HG02759 (cell line): ENCODE results near the gene CASP14.
"Not testable (repeated sequence)": the region's sequence is repeated elsewhere in the genome, so short reads cannot be mapped to it uniquely, and the experiment has no call there.

Source experiments
- ATAC-seq: cut with Tn5 transposase; IDR thresholded peaks from one replicate; pipeline ENCODE4 v1.9.1; 2021; ENCODE audit warnings: mild to moderate bottlenecking, moderate library complexity; ENCODE audit not compliant: unreplicated experiment

The CASP14 gene, protein sequence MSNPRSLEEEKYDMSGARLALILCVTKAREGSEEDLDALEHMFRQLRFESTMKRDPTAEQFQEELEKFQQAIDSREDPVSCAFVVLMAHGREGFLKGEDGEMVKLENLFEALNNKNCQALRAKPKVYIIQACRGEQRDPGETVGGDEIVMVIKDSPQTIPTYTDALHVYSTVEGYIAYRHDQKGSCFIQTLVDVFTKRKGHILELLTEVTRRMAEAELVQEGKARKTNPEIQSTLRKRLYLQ

DNA sequence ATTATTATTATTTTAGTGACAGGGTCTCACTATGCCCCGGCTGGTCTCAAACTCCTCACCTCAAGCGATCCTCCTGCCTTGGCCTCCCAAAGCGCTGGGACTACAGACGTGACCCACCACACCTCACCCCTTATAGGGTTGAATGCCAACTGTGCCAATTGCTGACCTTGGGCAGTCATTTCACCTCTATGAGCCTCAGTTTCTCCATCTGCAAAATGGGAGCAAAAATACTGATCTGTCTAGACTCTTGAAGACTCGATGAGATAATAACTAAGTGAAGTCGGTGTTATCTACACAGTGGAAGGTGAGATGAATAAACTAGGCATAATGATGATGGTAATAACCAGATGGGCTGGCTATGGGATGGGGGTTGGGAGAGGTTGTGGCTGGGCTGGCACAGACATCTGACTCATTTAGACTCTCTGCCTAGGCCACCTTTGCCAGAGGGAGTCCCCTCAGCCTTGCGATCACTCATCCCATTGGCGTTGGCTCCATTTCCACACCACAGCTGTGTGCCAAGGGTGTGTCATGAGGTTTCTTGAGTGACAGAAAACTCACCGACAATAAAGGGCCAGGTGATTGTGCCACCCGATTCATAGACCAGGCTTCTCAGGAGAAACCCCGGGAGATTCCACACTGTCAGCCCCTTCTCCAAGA lies at the start of gene CASP14:
TSS of gene CASP14 (plus strand) at position 596 of the 657 bp plus-strand sequence. CDS start 2,772 bp downstream, outside the sequence.
- no peak for ATAC-seq

DNA sequence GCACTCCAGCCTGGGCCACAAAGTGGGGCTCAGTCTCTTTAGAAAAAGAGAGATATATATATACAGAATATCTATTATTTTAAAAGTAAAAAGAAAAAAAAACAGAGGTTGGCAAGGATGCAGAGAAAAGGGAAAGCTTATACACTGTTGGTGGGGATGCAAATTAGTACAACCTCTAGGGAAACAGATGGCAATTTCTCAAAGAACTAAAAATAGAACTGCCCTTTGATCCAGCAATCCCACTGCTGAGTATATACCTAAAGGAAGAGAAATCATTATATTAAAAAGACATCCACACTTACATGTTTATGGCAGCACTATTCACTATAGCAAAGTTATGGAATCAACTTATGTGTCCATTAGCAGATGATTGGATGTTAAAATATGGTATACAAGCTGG lies 41.0 kb upstream of the CASP14 start:
- ATAC-seq: no peak

DNA sequence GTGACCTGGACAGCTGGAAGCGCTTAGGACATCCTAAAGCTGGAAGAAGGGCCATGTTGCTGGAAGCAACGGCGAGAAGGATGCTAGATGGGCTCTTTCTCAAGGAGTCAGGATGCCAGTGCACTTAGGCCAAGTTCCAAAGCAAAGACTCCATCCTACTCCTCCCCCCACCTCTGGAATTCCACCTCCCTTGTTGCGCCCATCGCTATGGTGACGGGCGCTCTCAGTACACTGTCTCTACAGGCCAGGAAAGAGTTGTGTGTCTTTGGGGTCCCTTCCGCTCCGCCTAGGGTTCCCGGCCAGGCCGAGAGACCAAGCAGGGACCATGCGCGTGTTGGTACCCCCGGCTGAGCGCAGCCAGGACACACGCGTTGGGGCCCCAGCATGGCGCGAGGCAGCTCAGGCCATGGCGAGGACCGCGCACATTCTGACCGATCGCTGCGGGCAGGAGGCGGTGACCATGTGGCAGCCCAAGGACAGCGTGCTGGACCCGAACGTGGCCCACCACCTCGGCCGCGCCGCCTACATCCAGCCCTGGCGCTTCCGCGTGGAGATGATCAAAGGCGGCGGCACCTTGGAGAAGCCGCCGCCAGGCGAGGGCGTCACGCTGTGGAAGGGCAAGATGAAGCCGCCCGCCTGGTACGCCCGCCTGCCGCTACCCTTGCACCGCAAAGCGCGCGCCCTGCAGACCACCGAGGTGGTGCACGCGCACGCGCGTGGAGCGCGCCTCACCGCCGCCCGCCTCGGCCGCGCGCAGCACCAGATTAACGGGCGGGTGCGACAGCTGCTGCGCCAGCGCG lies 38.6 kb upstream of the CASP14 start:
- no peak for ATAC-seq

DNA sequence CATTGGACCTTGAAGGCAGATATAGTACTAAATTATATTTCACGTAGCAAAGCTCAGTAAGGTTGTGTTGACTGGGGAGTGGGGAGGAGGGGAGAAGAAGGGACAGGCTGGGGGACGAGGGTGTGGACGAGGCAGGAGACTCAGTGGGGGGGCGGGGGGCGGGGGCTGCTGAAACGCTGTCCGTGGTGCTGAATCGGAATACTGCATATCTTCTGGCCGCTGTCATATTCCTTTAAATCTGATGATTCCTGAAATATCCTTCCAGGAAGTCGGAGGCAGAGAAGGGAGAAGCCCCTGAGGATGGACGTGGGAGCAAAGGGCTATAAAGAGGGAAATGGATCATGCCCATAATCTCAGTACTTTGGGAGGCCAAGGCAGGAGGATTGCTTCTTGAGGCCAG lies 34.7 kb upstream of the CASP14 start:
- no peak for ATAC-seq

DNA sequence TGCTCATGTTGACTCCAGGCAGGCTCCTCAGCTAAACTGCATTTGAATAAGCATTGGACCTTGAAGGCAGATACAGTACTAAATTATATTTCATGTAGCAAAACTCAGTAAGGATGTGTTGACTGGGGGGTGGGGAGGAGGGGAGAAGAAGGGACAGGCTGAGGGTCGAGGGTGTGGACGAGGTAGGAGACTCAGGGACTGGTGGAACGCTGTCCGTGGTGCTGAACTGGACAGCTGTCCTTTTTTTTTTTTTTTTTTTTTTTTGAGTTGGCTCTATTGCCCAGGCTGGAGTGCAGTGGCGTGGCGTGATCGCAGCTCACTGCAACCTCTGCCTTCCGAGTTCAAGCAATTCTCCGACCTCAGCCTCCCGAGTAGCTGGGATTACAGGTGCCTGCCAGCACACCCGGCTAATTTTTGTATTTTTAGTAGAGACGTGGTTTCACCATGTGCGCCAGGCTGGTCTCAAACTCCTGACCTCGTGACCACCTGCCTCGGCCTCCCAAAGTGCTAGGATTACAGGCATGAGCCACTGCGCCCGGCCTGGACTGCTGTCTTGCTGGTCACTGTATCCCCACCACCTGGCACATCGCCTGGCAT lies 33.2 kb upstream of the CASP14 start:
- no peak for ATAC-seq

DNA sequence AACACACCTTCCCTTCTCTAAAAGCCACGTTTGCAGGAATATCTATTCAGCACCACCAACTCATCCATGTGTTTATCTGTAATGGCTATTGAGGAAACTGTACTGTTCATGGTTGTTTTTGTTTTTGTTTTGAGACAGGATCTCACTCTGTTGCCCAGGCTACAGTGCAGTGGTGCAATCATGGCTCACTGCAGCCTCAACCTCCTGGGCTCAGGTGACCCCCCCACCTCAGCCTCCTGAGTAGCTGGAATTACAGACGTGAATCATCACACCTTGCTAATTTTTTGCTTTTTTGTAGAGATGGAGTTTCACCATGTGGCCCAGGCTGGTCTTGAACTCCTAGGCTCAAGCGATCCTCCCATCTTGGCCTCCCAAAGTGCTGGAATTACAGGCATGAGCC lies 30.4 kb upstream of the CASP14 start:
- not testable (repeated sequence) for ATAC-seq

DNA sequence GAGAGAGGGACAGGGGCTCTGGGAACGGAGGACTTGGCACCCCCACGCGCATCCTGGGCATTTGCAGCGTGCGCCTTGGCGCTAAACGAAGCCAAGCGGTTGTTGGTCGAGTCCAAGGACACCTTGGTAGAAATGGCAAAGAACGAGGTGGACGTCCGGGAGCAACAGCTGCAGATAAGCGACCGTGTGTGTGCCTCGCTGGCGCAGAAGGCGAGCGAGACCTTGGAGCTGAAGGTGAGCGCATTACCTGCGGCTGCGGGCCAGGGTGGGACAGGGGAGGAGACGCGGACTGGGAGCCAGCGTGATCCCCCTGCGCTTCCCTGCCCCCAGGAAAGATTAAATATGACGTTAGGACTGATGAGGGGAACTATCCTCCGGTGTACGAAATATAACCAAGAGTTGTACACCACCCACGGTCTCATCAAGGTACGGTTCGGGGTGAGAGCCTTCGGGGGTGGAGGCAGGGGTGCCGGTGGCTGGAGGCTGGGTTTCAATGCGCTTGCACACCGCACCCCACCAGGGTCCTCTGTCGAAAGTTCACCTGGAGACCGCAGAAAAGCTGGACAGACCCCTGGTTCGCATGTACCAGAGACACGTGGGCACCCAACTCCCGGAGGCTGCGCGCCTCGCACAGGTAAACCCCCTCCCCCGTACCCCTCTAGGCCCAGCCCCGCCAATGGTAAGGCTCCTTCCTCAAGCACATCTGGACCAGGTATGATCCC lies 27.8 kb upstream of the CASP14 start:
- no peak for ATAC-seq

DNA sequence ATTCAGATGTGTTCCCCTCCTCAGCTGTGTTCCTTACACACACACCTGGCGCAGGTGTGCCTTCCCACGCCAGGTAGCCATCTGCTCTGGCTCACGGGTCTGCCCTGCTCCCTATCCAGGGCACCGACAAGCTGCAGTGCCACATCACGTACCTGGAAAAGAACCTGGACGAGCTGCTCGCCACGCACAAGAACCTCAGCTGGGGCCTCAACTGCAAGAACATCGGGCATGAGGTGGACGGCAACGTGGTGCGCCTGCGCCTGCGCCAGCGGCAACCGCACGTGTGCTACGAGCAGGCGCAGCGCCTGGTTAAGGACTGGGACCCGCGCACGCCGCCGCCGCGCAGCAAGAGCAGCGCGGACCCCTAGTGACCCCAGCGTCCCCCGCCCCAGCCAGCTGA lies 26.5 kb upstream of the CASP14 start:
- no peak for ATAC-seq

DNA sequence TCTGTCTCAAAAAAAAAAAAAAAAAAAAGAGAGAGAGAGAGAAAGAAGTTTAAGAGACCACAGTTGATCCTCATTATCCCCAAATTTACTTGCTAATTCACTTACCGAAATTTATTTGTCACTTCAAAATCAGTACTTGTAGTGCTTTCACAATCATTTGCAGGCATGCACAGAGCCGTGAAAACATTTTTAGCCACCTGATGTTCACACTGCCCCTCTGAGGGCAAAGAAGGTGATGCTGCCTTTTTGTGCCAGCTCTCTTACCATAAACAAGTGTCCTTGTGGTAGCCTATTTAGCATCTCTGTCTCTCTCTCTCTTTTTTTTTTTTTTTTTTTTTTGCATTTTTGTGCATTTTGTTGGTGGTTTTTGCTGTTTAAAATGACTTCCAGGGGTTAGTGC lies 24.1 kb upstream of the CASP14 start:
- no peak for ATAC-seq

DNA sequence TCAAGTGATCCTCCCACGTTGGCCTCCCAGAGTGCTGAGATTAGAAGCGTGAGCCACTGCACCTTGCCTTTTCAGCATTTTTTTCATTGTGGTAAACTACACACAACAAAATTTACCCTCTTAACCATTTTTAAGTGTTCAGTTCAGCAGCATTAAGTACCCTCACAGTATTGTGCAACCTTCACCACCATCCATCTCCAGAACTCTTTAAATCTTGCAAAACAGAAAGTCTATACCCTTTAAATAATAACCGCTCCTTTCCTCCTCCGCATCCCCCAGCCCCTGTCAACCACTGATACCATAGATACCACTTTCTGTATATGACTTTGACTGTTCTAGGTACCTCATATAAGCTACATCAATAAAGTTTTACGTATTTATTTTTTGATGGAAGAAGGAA lies 20.8 kb upstream of the CASP14 start:
- ATAC-seq: no peak

DNA sequence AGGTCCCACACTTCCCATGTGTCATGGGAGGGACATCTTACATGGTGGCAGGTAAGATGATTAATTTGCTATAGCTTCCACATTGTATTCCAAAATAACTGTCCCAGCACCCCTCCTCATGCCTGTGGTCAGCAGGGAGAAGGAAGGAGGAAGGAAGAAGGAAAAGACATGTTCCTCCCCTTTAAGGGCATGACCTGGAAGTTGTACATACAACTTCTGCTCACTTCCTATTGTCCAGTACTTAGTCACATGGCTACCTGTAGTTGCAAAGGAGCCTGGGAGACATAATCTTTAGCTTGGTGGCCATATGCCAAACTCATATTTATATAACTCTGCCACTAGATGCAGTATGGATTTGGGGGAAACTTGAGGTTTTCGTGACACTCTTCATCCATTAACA lies 17.6 kb upstream of the CASP14 start:
- no peak for ATAC-seq

DNA sequence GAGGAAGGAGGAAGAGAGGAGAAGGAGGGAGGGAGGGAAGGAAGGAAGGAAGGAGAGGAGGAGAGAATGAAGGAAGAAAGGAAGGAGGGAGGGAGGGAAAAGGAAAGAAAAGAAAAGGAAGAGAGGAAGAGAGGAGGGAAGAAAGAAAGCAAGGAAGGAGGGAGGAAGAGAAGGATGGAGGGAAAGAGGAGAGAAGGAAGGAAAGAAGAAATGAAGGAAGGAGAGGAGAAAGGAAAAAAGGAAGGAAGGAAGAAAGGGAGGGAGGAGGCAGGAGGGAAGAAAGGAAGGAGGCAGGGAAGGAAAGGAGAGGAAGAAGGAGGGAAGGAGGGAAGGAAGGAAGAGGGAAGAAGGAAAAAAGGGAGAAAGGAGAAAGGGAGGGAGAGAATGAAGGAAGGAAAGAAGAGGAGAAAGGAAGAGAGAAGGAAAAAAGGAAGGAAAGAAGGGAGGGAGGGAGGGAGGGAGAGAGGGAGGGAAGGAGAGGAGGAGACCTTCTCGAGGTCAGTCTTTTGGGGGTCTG lies 13.4 kb upstream of the CASP14 start:
- no peak for ATAC-seq

DNA sequence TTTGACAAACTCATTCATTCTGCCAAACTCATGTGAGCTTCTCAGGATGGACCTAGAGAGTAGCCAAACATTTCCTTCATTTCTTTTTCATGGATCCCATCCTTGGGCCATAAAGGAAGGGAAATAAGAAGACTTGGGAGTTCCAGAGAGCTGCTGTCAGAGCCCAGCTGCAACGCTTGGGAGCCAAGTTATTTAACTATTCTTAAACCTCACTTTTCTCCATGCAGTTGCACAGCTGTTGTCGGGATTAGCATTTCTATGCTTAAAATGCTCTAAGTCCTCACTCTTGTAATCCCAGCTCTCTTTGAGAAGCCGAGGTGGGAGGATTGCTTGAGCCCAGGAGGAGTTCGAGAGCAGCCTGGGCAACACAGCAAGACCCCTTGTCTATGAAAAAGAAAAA lies 11.7 kb upstream of the CASP14 start:
- no peak for ATAC-seq

DNA sequence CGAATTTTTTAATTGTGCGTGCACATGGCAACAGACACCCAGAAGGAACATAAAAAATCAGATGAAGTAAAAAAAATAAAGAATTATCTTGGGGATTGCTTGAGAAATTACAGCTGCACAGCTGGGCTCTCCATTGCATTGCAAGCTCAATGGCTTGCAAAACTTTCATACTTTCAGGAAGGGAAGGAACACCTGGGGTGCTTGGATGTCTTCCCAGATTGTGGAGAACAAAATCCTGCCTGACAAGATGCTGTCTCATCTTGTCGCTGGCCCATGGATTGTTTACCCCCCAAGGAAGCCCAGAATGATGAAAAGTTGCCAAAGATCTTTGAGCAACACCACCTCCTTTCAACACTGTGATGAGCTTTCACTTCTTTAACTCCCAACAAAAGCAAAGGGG lies 11.0 kb upstream of the CASP14 start:
- no peak for ATAC-seq

DNA sequence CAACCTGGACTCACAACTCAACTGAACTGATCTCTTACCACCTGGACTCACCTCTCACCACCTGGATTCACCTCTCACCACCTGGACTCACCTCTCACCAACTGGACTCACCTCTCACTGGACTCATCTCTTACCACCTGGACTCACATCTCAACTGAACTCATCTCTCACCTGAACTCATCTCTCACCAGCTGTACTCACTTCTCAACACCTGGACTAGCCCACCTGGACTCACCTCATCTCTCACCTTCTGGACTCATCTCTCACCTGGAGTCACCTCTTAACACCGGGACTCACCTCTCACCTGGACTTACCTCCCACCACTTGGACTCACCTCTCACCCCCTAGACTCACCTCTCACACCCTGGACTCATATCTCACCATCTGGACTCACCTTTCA lies 7.3 kb upstream of the CASP14 start:
- ATAC-seq: no peak

DNA sequence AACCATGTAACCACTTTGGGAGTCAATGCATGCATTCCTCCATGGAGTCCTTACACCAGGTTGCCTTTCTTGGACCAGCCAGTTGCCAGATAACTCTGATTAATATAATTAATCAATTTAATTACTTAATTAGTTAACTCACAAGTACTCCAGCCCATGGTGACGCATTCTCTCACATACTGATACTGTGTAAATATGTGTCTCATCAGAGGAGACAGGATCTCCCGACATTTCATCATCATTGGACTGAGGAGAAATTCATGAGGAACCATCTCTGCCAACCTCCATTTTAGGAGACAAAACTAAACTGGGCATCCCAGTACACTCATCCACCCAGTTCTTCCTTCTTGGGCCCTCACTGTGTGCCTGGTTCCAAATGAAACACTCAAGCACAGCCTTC lies 6.5 kb upstream of the CASP14 start:
- ATAC-seq: no peak

DNA sequence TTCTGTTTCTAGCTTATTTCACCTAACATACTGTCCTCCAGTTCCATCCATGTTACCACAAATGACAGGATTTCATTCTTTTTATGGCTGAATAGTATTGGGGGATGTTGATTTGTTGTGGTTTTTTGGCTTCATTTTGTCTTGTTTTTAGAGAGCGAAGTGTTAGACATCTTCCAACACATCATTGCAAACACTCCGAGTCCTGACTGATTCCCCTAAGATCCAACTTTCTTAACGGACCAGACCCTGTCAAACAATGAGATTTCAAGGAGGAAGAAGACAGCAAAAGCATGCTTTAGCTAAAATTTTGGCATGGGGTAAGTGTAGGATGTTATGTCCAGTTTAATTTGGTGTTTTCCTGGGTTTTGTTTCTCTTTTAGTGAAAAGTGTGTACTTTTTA lies 3.8 kb upstream of the CASP14 start:
- ATAC-seq: no peak

DNA sequence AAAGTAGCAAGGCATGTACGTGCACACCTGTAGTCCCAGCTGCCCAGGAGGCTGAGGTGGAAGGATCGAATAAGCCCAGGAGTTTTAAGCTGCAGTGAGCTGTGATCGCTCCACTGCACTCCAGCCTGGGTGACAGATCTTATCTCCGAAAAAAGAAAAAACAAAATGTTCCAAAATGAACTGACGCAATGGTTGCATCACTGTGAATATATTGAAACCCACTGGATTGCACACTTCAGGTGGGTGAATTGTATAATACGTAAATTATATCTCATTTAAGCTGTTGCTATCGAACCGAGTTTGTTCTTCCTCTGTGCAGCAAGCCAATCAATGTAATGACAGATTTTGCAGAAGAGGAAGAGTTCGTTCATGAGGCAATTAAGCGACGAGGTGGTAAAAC lies 1.6 kb upstream of the CASP14 start:
- no peak for ATAC-seq

DNA sequence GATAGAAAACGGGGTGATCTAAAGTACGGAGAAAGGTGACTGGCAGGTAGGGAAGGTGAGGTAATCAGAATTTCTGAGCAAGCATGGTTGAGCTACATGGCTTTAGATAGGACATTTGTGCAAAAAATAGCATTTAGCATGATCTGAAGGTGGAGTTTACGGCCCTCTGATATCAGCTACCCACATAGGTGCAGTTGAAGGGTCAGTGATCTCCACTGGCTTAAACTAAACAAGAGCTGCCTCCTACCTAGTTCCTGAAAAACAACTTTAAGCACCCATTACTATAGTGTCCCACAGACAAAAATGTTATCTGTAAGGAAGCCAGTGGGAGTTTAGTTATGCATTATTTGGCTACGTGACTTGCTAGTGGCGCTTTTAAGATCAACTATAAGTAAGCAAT lies 1.2 kb upstream of the CASP14 start:
- ATAC-seq: no peak

DNA sequence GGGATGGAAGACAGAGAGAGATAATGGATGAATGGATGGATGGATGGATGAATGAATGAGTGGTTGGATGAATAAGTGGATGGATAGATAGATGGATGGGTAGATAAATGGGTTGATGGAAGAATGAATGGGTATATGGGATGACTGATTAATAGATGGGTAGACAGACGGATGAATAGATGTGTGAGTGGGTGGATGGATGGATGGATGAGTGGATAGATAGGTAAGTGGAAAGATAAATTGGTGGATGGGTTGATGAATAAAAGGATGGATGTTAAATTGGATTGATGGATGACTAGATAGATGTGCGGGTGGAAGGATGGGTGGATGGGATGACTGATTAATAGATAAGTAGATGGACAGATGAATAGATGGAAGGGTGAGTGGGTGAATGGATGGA lies 1.4 kb downstream of the CASP14 start:
- no peak for ATAC-seq

DNA sequence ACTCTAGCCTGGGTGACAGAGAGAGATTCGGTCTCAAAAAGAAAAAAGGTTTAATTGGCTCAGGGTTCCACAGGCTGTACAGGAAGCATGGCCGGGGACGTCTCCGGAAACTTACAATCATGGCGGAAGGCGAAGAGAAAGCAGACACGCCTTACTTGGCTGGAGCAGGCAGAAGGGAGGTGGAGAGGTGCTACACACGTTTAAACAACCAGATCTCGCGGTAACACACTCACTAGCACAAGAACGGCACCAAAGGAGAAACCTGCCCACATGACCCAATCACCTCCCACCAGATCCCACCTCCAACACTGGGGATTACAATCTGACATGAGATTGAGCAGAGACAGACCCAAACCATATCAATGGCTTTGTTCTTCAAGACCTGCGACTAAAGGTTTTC lies 12.8 kb downstream of the CASP14 start:
- ATAC-seq: no peak
